NCI-H510A treated with DMSO at 0.1 percent for 48 hours (cell line): Measurements from ENCODE around the gene RNF166.

ENCODE experiments used
- DNase-seq: peaks from one replicate; lab custom pipeline; 2025; lab: John Stamatoyannopoulos, UW

The RNF166 gene

GRCh38 chr16:88739139-88739976 is 33.1 kb upstream of the RNF166 start:
- DNase-seq = no peak

- DNase-seq = no peak
Measured at GRCh38 chr16:88738151-88739084, 32.2 kb upstream of the RNF166 start.

GRCh38 chr16:88737298-88738150 is 31.3 kb upstream of the RNF166 start:
- DNase-seq = peak; percentile 30

GRCh38 chr16:88736496-88736895 is 30.3 kb upstream of the RNF166 start:
- no peak for DNase-seq

- no peak for DNase-seq
Measured at GRCh38 chr16:88736088-88736487, 29.9 kb upstream of the RNF166 start.

- DNase-seq = no peak
Measured at GRCh38 chr16:88735616-88736015, 29.4 kb upstream of the RNF166 start.

- DNase-seq = no peak
Measured at GRCh38 chr16:88735121-88735520, 28.9 kb upstream of the RNF166 start.

- no peak for DNase-seq
Measured at GRCh38 chr16:88734361-88734728, 28.1 kb upstream of the RNF166 start.

GRCh38 chr16:88733630-88734360 is 27.6 kb upstream of the RNF166 start:
- no peak for DNase-seq

GRCh38 chr16:88732961-88733294 is 26.7 kb upstream of the RNF166 start:
- no peak for DNase-seq

GRCh38 chr16:88732172-88732960 is 26.2 kb upstream of the RNF166 start:
- peak; percentile 9 for DNase-seq

GRCh38 chr16:88731699-88732098 is 25.5 kb upstream of the RNF166 start:
- DNase-seq = no peak

GRCh38 chr16:88730632-88731607 is 24.7 kb upstream of the RNF166 start:
- DNase-seq = no peak

- peak; percentile 11 for DNase-seq
Measured at GRCh38 chr16:88727871-88728270, 21.7 kb upstream of the RNF166 start.

GRCh38 chr16:88726981-88727380 is 20.8 kb upstream of the RNF166 start:
- no peak for DNase-seq

- DNase-seq = no peak
Measured at GRCh38 chr16:88726408-88726749, 20.2 kb upstream of the RNF166 start.

- DNase-seq = no peak
Measured at GRCh38 chr16:88725609-88726407, 19.6 kb upstream of the RNF166 start.

GRCh38 chr16:88724855-88725555 is 18.8 kb upstream of the RNF166 start:
- no peak for DNase-seq
